ENCODE data around the gene THRB. TPM values are rescaled to one million over a fixed set of nuclear protein-coding genes. Genes with fewer than 3 reads are reported as not detected.
"Not testable (repeated sequence)": the region's sequence is repeated elsewhere in the genome, so short reads cannot be mapped to it uniquely, and the experiment has no call there.

THRB gene
- total RNA-seq, 2 donors from 2014 or later: 6.7 to 6.9 TPM

- Histone ChIP-seq H3K36me3 (replicated peaks in 1 of 2; ENCODE audit: insufficient read depth in 1 of 2, low read depth in 2 of 2) (no peaks in the 10 kb centered on the region), H3K9me3 (no peaks in the 10 kb centered on the region), H3K4me1 (peaks cover 30% of the 10 kb centered on the region), H3K27me3 (no peaks in the 10 kb centered on the region), H3K27ac (peak overlapping the region in 3 of 4 donors; percentile 21 to 75 (median 71)), H3K4me3 (no peak overlapping the region)
- ATAC-seq (peak; percentile 27), DNase-seq (peak in 1 of 4 donors; percentile 16)
- intact Hi-C loops (cut with DNase I): no loop called here
- TF ChIP-seq POLR2A (IDR thresholded peaks at IDR 0.05): no peak
- no peak for TF ChIP-seq CTCF (IDR thresholded peaks at IDR 0.05)
- 20 to 29% methylated on average over 5 of the region's 5 CpGs for WGBS, 2 donors
These were observed 93.4 kb downstream of the THRB start for GRCh38 chr3:24401090-24401810.

GRCh38 chr3:24400450-24400849 is 94.2 kb downstream of the THRB start:
- Histone ChIP-seq H3K36me3 (replicated peaks in 1 of 2; ENCODE audit: insufficient read depth in 1 of 2, low read depth in 2 of 2) (no peaks in the 10 kb centered on the region), H3K9me3 (no peaks in the 10 kb centered on the region), H3K27me3 (no peaks in the 10 kb centered on the region), H3K27ac (peak overlapping the region in 3 of 4 donors; percentile 60 to 75 (median 71)), H3K4me1 (peaks cover 30% of the 10 kb centered on the region), H3K4me3 (no peak overlapping the region)
- intact Hi-C loops (cut with DNase I): no loop called here
- ATAC-seq (no peak), DNase-seq (no peak)
- WGBS, 2 donors: 33 to 49% methylated on average over 4 of the region's 4 CpGs
- TF ChIP-seq CTCF (IDR thresholded peaks at IDR 0.05) (no peak), POLR2A (IDR thresholded peaks at IDR 0.05) (no peak)

GRCh38 chr3:24400015-24400414 is 94.6 kb downstream of the THRB start:
- H3K4me1 ChIP-seq: peaks cover 30% of the 10 kb centered on the region
- no peaks in the 10 kb centered on the region for H3K27me3 ChIP-seq
- H3K9me3 ChIP-seq: no peaks in the 10 kb centered on the region
- no peaks in the 10 kb centered on the region for H3K36me3 ChIP-seq (replicated peaks in 1 of 2; ENCODE audit: insufficient read depth in 1 of 2, low read depth in 2 of 2)
- TF ChIP-seq POLR2A (IDR thresholded peaks at IDR 0.05): no peak
- TF ChIP-seq CTCF (IDR thresholded peaks at IDR 0.05): no peak
- H3K27ac ChIP-seq: peak overlapping the region; percentile 8 to 75 (median 66)
- WGBS, 2 donors: 27 to 37% methylated on average over 2 of the region's 2 CpGs
- intact Hi-C loops (cut with DNase I): no loop called here
- H3K4me3 ChIP-seq: no peak overlapping the region
- ATAC-seq: peak; percentile 3
- DNase-seq: no peak

- intact Hi-C loops (cut with DNase I): no loop called here
- no peaks in the 10 kb centered on the region for H3K27me3 ChIP-seq
- H3K4me1 ChIP-seq: peaks cover 30% of the 10 kb centered on the region
- H3K36me3 ChIP-seq (replicated peaks in 1 of 2; ENCODE audit: insufficient read depth in 1 of 2, low read depth in 2 of 2): no peaks in the 10 kb centered on the region
- H3K27ac ChIP-seq: peak overlapping the region; percentile 8 to 75 (median 66)
- no peak for TF ChIP-seq CTCF (IDR thresholded peaks at IDR 0.05)
- no peak for TF ChIP-seq POLR2A (IDR thresholded peaks at IDR 0.05)
- ATAC-seq (peak; percentile 68), DNase-seq (no peak)
- H3K4me3 ChIP-seq: no peak overlapping the region
- H3K9me3 ChIP-seq: no peaks in the 10 kb centered on the region
- WGBS, 2 donors: 45% methylated on average over 3 of the region's 3 CpGs
These were observed 95.0 kb downstream of the THRB start for GRCh38 chr3:24399614-24400013.

GRCh38 chr3:24398712-24399111 is 95.9 kb downstream of the THRB start:
- intact Hi-C loops (cut with DNase I); H3K36me3 ChIP-seq (replicated peaks in 1 of 2; ENCODE audit: insufficient read depth in 1 of 2, low read depth in 2 of 2); H3K9me3 ChIP-seq; H3K4me3 ChIP-seq; ATAC-seq; DNase-seq; H3K27me3 ChIP-seq; H3K27ac ChIP-seq: not testable (repeated sequence)
- peaks cover 30% of the 10 kb centered on the region for H3K4me1 ChIP-seq
- 96% methylated on average over 5 of the region's 5 CpGs for WGBS, 2 donors
